SK-N-SH treated with all-trans-retinoic acid at 6 μM for 48 hours (cell line): Measurements from ENCODE around the gene IL4I1.

Experiments used
- ATAC-seq: fragments of 200-7000 bp; cut with Tn5 transposase; 3 replicates; pipeline ENCODE4 v1.9.1; 2020; ENCODE audit warnings: mild to moderate bottlenecking, moderate library complexity
- ARNTL ChIP-seq: fragments of 450-650 bp; formaldehyde crosslinking; IDR thresholded peaks from 2 replicates; pipeline ENCODE4 v1.5.0; 2020; ENCODE audit warnings: low read depth, mild to moderate bottlenecking, moderate library complexity, borderline replicate concordance
- BACH2 ChIP-seq: fragments of 250-450 bp; sonication (Bioruptor Pico); IDR thresholded peaks from 2 replicates; pipeline ENCODE4 v1.9.0; 2021; ENCODE audit warnings: mild to moderate bottlenecking, borderline replicate concordance
- CSDC2 ChIP-seq: fragments of 250-450 bp; sonication (Bioruptor Pico); IDR thresholded peaks from 2 replicates; pipeline ENCODE4 v1.5.0; 2020; ENCODE audit warnings: mild to moderate bottlenecking, moderate library complexity
- ESRRG ChIP-seq: fragments of 250-450 bp; sonication (Bioruptor Pico); IDR thresholded peaks from 2 replicates; pipeline ENCODE4 v1.6.1; 2021; ENCODE audit warnings: mild to moderate bottlenecking
- GLIS3 ChIP-seq: fragments of 250-450 bp; sonication (Bioruptor Pico); IDR thresholded peaks from 2 replicates; pipeline ENCODE4 v1.5.0; 2020; ENCODE audit warnings: mild to moderate bottlenecking, moderate library complexity
- ISL1 ChIP-seq: fragments of 250-450 bp; sonication (Bioruptor Pico); IDR thresholded peaks from 2 replicates; pipeline ENCODE4 v2.1.2; 2022; ENCODE audit warnings: mild to moderate bottlenecking, moderate library complexity
- PATZ1 ChIP-seq: fragments of 250-450 bp; sonication (Bioruptor Pico); IDR thresholded peaks from 2 replicates; pipeline ENCODE4 v1.8.0; 2020; ENCODE audit warnings: mild to moderate bottlenecking, moderate library complexity, borderline replicate concordance
- POU6F1 ChIP-seq: fragments of 250-450 bp; sonication (Bioruptor Pico); IDR thresholded peaks from 2 replicates; pipeline ENCODE4 v1.8.0; 2021; ENCODE audit warnings: low read depth, mild to moderate bottlenecking, moderate library complexity, borderline replicate concordance
- PPARA ChIP-seq: fragments of 250-450 bp; sonication (Bioruptor Pico); IDR thresholded peaks from 2 replicates; pipeline ENCODE4 v1.5.0; 2020; ENCODE audit warnings: mild to moderate bottlenecking, borderline replicate concordance
- RARB ChIP-seq: fragments of 250-450 bp; sonication (Bioruptor Pico); IDR thresholded peaks from 2 replicates; pipeline ENCODE4 v1.8.0; 2021; ENCODE audit warnings: mild to moderate bottlenecking, moderate library complexity
- SNAI2 ChIP-seq: fragments of 250-450 bp; sonication (Bioruptor Pico); IDR thresholded peaks from 2 replicates; pipeline ENCODE4 v1.5.0; 2020; ENCODE audit warnings: mild to moderate bottlenecking, moderate library complexity
- TCF4 ChIP-seq: fragments of 250-450 bp; sonication (Bioruptor Pico); IDR thresholded peaks from 2 replicates; pipeline ENCODE4 v1.8.0; 2021; ENCODE audit warnings: mild to moderate bottlenecking, moderate library complexity, borderline replicate concordance
- TOX ChIP-seq: fragments of 250-450 bp; sonication (Bioruptor Pico); IDR thresholded peaks from 2 replicates; pipeline ENCODE4 v1.8.0; 2021; ENCODE audit warnings: mild to moderate bottlenecking, moderate library complexity, borderline replicate concordance
- ZC3H10 ChIP-seq: fragments of 250-450 bp; sonication (Bioruptor Pico); IDR thresholded peaks from 2 replicates; pipeline ENCODE4 v1.5.1; 2021; ENCODE audit warnings: mild to moderate bottlenecking, moderate library complexity
- ZFP3 ChIP-seq: fragments of 250-450 bp; sonication (Bioruptor Pico); IDR thresholded peaks from 2 replicates; pipeline ENCODE4 v1.5.0; 2020; ENCODE audit warnings: mild to moderate bottlenecking, moderate library complexity
- ZFP30 ChIP-seq: fragments of 450-650 bp; formaldehyde crosslinking; IDR thresholded peaks from 2 replicates; pipeline ENCODE4 v1.5.0; 2022; ENCODE audit warnings: mild to moderate bottlenecking, moderate library complexity
- ZNF565 ChIP-seq: fragments of 450-650 bp; formaldehyde crosslinking; conservative IDR thresholded peaks from 2 replicates; pipeline ENCODE4 v1.5.0; 2020; ENCODE audit warnings: low read depth, mild to moderate bottlenecking, moderate library complexity
- ZNF70 ChIP-seq: fragments of 450-650 bp; formaldehyde crosslinking; IDR thresholded peaks from 2 replicates; pipeline ENCODE4 v1.5.0; 2020; ENCODE audit warnings: mild to moderate bottlenecking, moderate library complexity
- ZNF8 ChIP-seq: fragments of 450-650 bp; formaldehyde crosslinking; IDR thresholded peaks from 2 replicates; pipeline ENCODE4 v1.5.0; 2020; ENCODE audit warnings: mild to moderate bottlenecking, moderate library complexity
- TF ChIP-seq, protein P1 (sequence below): fragments of 250-450 bp; sonication (Bioruptor Pico); IDR thresholded peaks from 2 replicates; pipeline ENCODE4 v1.5.0; 2020; ENCODE audit warnings: mild to moderate bottlenecking, moderate library complexity
- TF ChIP-seq, protein P2 (sequence below): fragments of 250-450 bp; sonication (Bioruptor Pico); IDR thresholded peaks from 2 replicates; pipeline ENCODE4 v1.5.1; 2021; ENCODE audit warnings: mild to moderate bottlenecking, moderate library complexity

IL4I1 gene

GRCh38 chr19:49918089-49918488, 21.4 kb upstream of the IL4I1 start (continued):
- TF ChIP-seq PATZ1 (CRISPR knock-in tag) = no peak
- TF ChIP-seq CSDC2 (CRISPR knock-in tag) = no peak
- no peak for TF ChIP-seq ZNF70
- TF ChIP-seq BACH2 (CRISPR knock-in tag) = no peak
- no peak for TF ChIP-seq RARB (CRISPR knock-in tag)

DNA sequence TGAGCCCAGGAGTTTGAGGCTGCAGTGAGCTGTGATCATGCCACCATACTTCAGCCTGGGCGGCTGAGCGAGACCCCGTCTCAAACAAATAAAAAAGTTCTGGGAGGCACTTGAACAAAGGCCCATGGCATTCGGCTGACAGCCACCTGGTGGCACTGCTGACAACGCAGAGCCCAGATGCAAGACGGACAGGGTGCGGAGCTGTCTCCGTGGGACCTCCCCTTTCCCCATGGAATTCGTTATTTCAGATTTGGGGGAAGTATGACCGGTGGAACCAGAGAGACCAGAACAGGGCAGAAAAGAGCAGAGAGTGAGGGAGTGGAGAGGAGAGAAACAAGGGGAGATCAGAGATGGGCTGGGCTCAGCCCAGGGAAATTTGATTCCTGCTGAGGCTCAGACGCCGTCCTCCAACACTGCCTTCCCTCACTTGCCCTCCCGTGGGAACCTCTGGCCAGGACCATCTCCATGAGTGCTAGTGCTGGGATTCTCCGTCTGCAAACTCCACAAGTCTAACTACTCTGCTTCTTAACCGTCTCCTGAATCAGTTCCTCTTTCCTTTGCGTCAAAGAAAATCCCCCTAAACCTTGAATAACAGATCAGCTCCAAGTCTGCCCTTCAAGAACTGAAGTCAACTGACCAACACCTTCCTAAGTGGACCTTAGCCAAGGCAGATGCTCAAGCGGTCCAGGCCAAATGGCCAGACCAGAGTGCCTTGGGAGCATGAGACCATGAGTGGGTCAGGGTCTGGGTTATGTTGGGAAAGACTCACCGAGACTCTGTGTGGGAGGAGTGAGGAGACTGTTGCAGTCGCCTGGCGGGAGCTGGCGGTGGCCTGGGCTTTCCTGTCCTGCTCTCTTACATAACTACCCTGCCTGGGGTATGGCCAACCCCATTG, 20.4 kb upstream of the IL4I1 start:
- ATAC-seq = no peak
- TF ChIP-seq GLIS3 (CRISPR knock-in tag) (no peak), ZNF70 (no peak), ZNF565 (CRISPR knock-in tag) (no peak), ZFP30 (no peak), TOX (CRISPR knock-in tag) (no peak), ZNF8 (CRISPR knock-in tag) (no peak), CSDC2 (CRISPR knock-in tag) (no peak), ZFP3 (CRISPR knock-in tag) (no peak), ISL1 (CRISPR knock-in tag) (no peak), PPARA (CRISPR knock-in tag) (no peak), ESRRG (CRISPR knock-in tag) (no peak)
- TF ChIP-seq, protein P1, sequence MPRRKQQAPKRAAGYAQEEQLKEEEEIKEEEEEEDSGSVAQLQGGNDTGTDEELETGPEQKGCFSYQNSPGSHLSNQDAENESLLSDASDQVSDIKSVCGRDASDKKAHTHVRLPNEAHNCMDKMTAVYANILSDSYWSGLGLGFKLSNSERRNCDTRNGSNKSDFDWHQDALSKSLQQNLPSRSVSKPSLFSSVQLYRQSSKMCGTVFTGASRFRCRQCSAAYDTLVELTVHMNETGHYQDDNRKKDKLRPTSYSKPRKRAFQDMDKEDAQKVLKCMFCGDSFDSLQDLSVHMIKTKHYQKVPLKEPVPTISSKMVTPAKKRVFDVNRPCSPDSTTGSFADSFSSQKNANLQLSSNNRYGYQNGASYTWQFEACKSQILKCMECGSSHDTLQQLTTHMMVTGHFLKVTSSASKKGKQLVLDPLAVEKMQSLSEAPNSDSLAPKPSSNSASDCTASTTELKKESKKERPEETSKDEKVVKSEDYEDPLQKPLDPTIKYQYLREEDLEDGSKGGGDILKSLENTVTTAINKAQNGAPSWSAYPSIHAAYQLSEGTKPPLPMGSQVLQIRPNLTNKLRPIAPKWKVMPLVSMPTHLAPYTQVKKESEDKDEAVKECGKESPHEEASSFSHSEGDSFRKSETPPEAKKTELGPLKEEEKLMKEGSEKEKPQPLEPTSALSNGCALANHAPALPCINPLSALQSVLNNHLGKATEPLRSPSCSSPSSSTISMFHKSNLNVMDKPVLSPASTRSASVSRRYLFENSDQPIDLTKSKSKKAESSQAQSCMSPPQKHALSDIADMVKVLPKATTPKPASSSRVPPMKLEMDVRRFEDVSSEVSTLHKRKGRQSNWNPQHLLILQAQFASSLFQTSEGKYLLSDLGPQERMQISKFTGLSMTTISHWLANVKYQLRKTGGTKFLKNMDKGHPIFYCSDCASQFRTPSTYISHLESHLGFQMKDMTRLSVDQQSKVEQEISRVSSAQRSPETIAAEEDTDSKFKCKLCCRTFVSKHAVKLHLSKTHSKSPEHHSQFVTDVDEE (CRISPR knock-in tag) = no peak
- TF ChIP-seq, protein P2, sequence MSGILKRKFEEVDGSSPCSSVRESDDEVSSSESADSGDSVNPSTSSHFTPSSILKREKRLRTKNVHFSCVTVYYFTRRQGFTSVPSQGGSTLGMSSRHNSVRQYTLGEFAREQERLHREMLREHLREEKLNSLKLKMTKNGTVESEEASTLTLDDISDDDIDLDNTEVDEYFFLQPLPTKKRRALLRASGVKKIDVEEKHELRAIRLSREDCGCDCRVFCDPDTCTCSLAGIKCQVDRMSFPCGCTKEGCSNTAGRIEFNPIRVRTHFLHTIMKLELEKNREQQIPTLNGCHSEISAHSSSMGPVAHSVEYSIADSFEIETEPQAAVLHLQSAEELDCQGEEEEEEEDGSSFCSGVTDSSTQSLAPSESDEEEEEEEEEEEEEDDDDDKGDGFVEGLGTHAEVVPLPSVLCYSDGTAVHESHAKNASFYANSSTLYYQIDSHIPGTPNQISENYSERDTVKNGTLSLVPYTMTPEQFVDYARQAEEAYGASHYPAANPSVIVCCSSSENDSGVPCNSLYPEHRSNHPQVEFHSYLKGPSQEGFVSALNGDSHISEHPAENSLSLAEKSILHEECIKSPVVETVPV (CRISPR knock-in tag) = no peak

- no peak for ATAC-seq
- TF ChIP-seq ZNF565 (CRISPR knock-in tag) (no peak), ISL1 (CRISPR knock-in tag) (no peak), ZC3H10 (no peak), ARNTL (CRISPR knock-in tag) (no peak), TOX (CRISPR knock-in tag) (no peak), ZNF8 (CRISPR knock-in tag) (no peak), ZFP30 (no peak), SNAI2 (CRISPR knock-in tag) (no peak), ZNF70 (no peak), POU6F1 (no peak), ZFP3 (CRISPR knock-in tag) (no peak), TCF4 (CRISPR knock-in tag) (no peak), PPARA (CRISPR knock-in tag) (no peak), ESRRG (CRISPR knock-in tag) (no peak)
- TF ChIP-seq, protein P1 (CRISPR knock-in tag) = no peak
- TF ChIP-seq, protein P2 (CRISPR knock-in tag) = no peak
- TF ChIP-seq, all 23 proteins: peak for 0
Observed at GRCh38 chr19:49915271-49915670, 18.6 kb upstream of the IL4I1 start.
